ENCODE data around the gene WDR27. TPM values are rescaled to one million over a fixed set of nuclear protein-coding genes. Genes with fewer than 3 reads are reported as not detected.
A peak's percentile ranks its signal among the peaks of the same experiment; 100 is the strongest.

Gene WDR27
- total and polyA plus RNA-seq, 10 of the 15 experiments (the other 5 are each of a cell fraction or from before 2014, with no cell fraction given) = 1.9 to 33.2 (median 19.0) TPM

- ATAC-seq = no peak
- SMC1A ChIA-PET (ENCODE audit: uncharacterized antibody, unreplicated experiment) = no interaction called here
- H4K20me1 ChIP-seq (ENCODE audit: control insufficient read depth, insufficient read depth) = no peaks in the 10 kb centered on the region
- no TSS peak for BruUV-seq (replicated peaks)
- in situ Hi-C loops (cut with MboI) = no loop called here
- no peaks in the 10 kb centered on the region for H3K27me3 ChIP-seq (replicated peaks in 1 of 2; ENCODE audit: control insufficient read depth in 2 of 2, insufficient read depth in 2 of 2, low read length in 1 of 2)
- no peaks in the 10 kb centered on the region for H3K79me2 ChIP-seq (ENCODE audit: control insufficient read depth, insufficient read depth, low read length)
- no peak overlapping the region for H3K9ac ChIP-seq (ENCODE audit: control insufficient read depth, insufficient read depth, low read length)
- RAD21 ChIA-PET (ENCODE audit: unreplicated experiment) = no interaction called here
- no peak overlapping the region for H3K4me3 ChIP-seq
- TF ChIP-seq NR2C1 (IDR thresholded peaks at IDR 0.05) = peak; percentile 92
- TF ChIP-seq CHD1 (IDR thresholded peaks at IDR 0.05; ENCODE audit: low read depth, low read length) = no peak
- TF ChIP-seq NR2F1 (conservative IDR thresholded peaks at IDR 0.05) = peak; percentile 64
- H3K36me3 ChIP-seq (ENCODE audit: control insufficient read depth in 2 of 2, insufficient read depth in 2 of 2, low read length in 1 of 2) = no peaks in the 10 kb centered on the region
- no peak overlapping the region for H3K27ac ChIP-seq (ENCODE audit: control insufficient read depth, insufficient read depth)
- no peaks in the 10 kb centered on the region; the same call in 2 of the 3 replicates for H3K9me3 ChIP-seq (replicated peaks; ENCODE audit: control insufficient read depth, insufficient read depth, low read length)
- no peaks in the 10 kb centered on the region for H3K4me1 ChIP-seq (ENCODE audit: control insufficient read depth, insufficient read depth, low read length)
- WGBS (ENCODE audit: insufficient coverage, insufficient replicate concordance, low lambda C conversion rate, missing lambda C conversion rate) = 59% methylated on average over 29 of the region's 36 CpGs
- CTCF ChIA-PET = no interaction called here
- POLR2A ChIA-PET = no interaction called here
- FAIRE-seq = no peak
- no peak overlapping the region for H2AFZ ChIP-seq (ENCODE audit: control insufficient read depth, low read depth, low read length)
- intact Hi-C loops (cut with micrococcal nuclease; ENCODE audit: unreplicated experiment) = no loop called here
- H3K4me2 ChIP-seq (ENCODE audit: control insufficient read depth, insufficient read depth) = no peak overlapping the region
- DNase-seq (ENCODE audit: low read depth, low spot score) = no peak
Observed at GRCh38 chr6:169452117-169452868, 249.5 kb downstream of the WDR27 start.

DNA sequence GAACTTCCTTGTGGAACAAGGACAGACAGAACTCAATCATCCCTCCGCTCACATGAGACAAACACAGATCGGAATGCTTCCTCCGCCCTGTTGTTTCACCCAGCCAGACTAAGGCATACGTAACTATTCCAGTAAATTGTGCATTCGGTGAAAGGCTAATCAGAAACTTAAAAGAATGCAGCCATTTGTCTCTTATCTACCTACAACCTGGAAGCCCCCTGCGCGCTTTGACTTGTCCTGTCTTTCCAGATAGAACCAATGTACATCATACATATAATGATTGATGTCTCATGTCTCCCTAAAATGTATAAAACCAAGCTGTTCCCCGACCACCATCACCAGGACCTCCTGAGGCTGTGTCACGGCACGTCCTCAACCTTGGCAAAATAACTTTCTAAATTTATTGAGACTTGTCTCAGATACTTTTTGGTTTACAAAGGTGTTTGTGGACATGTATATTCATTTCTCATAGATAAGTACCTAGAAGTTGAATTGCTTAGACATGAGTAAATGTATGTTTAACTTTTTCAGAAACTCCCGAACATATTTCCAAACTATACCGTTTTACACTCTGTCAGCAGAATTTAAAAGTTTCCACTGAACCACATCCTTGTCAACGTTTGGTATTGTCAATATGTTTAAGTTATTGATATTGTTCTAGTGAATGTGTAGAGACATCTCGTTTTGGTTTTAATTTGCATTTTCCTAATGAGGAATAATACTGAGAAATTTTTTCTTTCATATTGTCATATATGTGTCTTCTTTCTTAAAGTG lies 250.6 kb downstream of the WDR27 start:
- no peak overlapping the region for H2AFZ ChIP-seq (ENCODE audit: control insufficient read depth, low read depth, low read length)
- intact Hi-C loops (cut with micrococcal nuclease; ENCODE audit: unreplicated experiment) = no loop called here
- no peaks in the 10 kb centered on the region for H3K36me3 ChIP-seq (ENCODE audit: control insufficient read depth in 2 of 2, insufficient read depth in 2 of 2, low read length in 1 of 2)
- H3K27me3 ChIP-seq (replicated peaks in 1 of 2; ENCODE audit: control insufficient read depth in 2 of 2, insufficient read depth in 2 of 2, low read length in 1 of 2) = no peaks in the 10 kb centered on the region
- H3K4me1 ChIP-seq (ENCODE audit: control insufficient read depth, insufficient read depth, low read length) = no peaks in the 10 kb centered on the region
- H3K9ac ChIP-seq (ENCODE audit: control insufficient read depth, insufficient read depth, low read length) = no peak overlapping the region
- no TSS peak for BruUV-seq (replicated peaks)
- RAD21 ChIA-PET (ENCODE audit: unreplicated experiment) = no interaction called here
- in situ Hi-C loops (cut with MboI) = no loop called here
- no peaks in the 10 kb centered on the region for H4K20me1 ChIP-seq (ENCODE audit: control insufficient read depth, insufficient read depth)
- SMC1A ChIA-PET (ENCODE audit: uncharacterized antibody, unreplicated experiment) = no interaction called here
- POLR2A ChIA-PET = no interaction called here
- 56% methylated on average over 14 of the region's 14 CpGs for WGBS (ENCODE audit: insufficient coverage, insufficient replicate concordance, low lambda C conversion rate, missing lambda C conversion rate)
- FAIRE-seq = no peak
- CTCF ChIA-PET = no interaction called here
- no peak for ATAC-seq
- H3K4me3 ChIP-seq = no peak overlapping the region
- no peaks in the 10 kb centered on the region for H3K79me2 ChIP-seq (ENCODE audit: control insufficient read depth, insufficient read depth, low read length)
- H3K27ac ChIP-seq (ENCODE audit: control insufficient read depth, insufficient read depth) = no peak overlapping the region
- no peak overlapping the region for H3K4me2 ChIP-seq (ENCODE audit: control insufficient read depth, insufficient read depth)
- no peaks in the 10 kb centered on the region for H3K9me3 ChIP-seq (replicated peaks; ENCODE audit: control insufficient read depth, insufficient read depth, low read length)
- no peak for DNase-seq (ENCODE audit: low read depth, low spot score)
- TF ChIP-seq EP300 (IDR thresholded peaks at IDR 0.05; ENCODE audit: borderline replicate concordance in 1 of 2, control insufficient read depth in 1 of 2, low read depth in 2 of 2, low read length in 2 of 2) (no peak), CBX5 (IDR thresholded peaks at IDR 0.05; ENCODE audit: low read depth) (no peak), NR2C1 (IDR thresholded peaks at IDR 0.05) (no peak), HDGF (IDR thresholded peaks at IDR 0.05) (no peak), IKZF2 (IDR thresholded peaks at IDR 0.05) (no peak), CBX3 (IDR thresholded peaks at IDR 0.05; ENCODE audit: borderline replicate concordance, low read depth) (no peak), SMAD5 (IDR thresholded peaks at IDR 0.05; ENCODE audit: low read depth) (no peak), HDAC6 (IDR thresholded peaks at IDR 0.05; ENCODE audit: unreplicated experiment) (no peak), SMARCA5 (IDR thresholded peaks at IDR 0.05) (no peak), IRF3 (IDR thresholded peaks at IDR 0.05) (no peak)
- TF ChIP-seq, protein P1, sequence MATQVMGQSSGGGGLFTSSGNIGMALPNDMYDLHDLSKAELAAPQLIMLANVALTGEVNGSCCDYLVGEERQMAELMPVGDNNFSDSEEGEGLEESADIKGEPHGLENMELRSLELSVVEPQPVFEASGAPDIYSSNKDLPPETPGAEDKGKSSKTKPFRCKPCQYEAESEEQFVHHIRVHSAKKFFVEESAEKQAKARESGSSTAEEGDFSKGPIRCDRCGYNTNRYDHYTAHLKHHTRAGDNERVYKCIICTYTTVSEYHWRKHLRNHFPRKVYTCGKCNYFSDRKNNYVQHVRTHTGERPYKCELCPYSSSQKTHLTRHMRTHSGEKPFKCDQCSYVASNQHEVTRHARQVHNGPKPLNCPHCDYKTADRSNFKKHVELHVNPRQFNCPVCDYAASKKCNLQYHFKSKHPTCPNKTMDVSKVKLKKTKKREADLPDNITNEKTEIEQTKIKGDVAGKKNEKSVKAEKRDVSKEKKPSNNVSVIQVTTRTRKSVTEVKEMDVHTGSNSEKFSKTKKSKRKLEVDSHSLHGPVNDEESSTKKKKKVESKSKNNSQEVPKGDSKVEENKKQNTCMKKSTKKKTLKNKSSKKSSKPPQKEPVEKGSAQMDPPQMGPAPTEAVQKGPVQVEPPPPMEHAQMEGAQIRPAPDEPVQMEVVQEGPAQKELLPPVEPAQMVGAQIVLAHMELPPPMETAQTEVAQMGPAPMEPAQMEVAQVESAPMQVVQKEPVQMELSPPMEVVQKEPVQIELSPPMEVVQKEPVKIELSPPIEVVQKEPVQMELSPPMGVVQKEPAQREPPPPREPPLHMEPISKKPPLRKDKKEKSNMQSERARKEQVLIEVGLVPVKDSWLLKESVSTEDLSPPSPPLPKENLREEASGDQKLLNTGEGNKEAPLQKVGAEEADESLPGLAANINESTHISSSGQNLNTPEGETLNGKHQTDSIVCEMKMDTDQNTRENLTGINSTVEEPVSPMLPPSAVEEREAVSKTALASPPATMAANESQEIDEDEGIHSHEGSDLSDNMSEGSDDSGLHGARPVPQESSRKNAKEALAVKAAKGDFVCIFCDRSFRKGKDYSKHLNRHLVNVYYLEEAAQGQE (IDR thresholded peaks at IDR 0.05; ENCODE audit: low read depth, low read length) = no peak
